Measurements from ENCODE around the gene FAM241B. TPM values are rescaled to one million over a fixed set of nuclear protein-coding genes. Genes with fewer than 3 reads are reported as not detected.

FAM241B gene
- total RNA-seq, 1 donor from 2014 or later: 1.00 TPM

- no peak overlapping the region for H3K4me3 Mint-ChIP-seq
- intact Hi-C loops (cut with micrococcal nuclease): loop anchor here (10.0 kb wide), 1 partner anchor 266 kb away; no protein-coding TSS in a partner anchor
- no peak for TF ChIP-seq CTCF (IDR thresholded peaks at IDR 0.05)
- H3K36me3 Mint-ChIP-seq (ENCODE audit: low read depth): no peaks in the 10 kb centered on the region
- DNase-seq: no peak
- ChIA-PET CTCF (interaction anchor here (0.9 kb wide), 1 partner anchor 13 kb away, joined by 4 read pairs; no protein-coding TSS in a partner anchor), POLR2A (no interaction called here)
- H3K27me3 Mint-ChIP-seq: peaks cover 6% of the 10 kb centered on the region
- no peak for ATAC-seq (ENCODE audit: low read depth)
- no peaks in the 10 kb centered on the region for H3K4me1 Mint-ChIP-seq
- H3K27ac Mint-ChIP-seq: no peak overlapping the region
- H3K9me3 Mint-ChIP-seq: no peaks in the 10 kb centered on the region
These were observed 18.4 kb downstream of the FAM241B start for GRCh38 chr10:69648461-69648860.

DNA sequence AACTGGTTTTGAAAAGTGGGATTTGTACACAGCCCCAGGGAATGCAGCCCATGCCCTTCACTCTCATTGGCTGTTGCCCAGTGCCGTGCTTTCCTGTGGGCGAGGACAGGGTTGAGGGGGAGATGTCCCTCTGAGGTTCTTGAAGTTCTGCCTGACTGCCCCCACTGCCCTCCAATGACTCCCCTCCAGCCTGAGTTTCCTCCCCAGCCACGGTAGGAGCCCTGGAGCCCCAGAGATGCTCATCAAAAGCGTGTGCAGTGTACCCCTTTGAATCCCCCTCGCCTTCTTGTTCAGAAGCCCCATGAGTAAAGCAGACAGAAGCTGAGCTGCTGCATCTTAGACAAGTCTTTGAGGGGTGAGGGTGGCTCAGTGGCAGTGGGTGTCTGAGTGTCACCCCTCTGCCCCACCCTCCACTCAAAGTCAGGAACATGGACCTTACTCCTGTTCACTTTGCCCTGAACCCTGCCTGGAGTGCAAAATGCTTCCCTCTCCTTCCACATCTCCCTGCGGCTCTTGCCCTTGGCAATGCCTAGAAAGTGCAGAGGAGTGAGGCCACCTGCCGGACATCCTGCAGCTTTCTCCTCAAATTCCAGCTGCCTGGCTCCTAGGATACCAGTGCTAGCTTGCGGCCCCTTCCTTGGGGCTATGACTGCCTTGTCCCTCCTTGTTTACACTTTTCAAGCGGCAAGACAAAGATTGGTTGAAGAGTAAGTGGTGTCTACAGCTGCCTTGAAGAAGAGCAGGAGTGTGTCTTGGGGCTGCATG, 19.9 kb downstream of the FAM241B start:
- ChIA-PET CTCF (no interaction called here), POLR2A (no interaction called here)
- H3K27ac Mint-ChIP-seq: no peak overlapping the region
- no peak for TF ChIP-seq CTCF (IDR thresholded peaks at IDR 0.05)
- no peaks in the 10 kb centered on the region for H3K9me3 Mint-ChIP-seq
- peaks cover 8% of the 10 kb centered on the region for H3K27me3 Mint-ChIP-seq
- no peaks in the 10 kb centered on the region for H3K4me1 Mint-ChIP-seq
- intact Hi-C loops (cut with micrococcal nuclease): loop anchor here (10.0 kb wide), 1 partner anchor 265 kb away; no protein-coding TSS in a partner anchor
- no peak for DNase-seq
- H3K4me3 Mint-ChIP-seq: no peak overlapping the region
- H3K36me3 Mint-ChIP-seq (ENCODE audit: low read depth): no peaks in the 10 kb centered on the region
- ATAC-seq (ENCODE audit: low read depth): no peak

- H3K4me1 Mint-ChIP-seq: no peaks in the 10 kb centered on the region
- no peaks in the 10 kb centered on the region for H3K36me3 Mint-ChIP-seq (ENCODE audit: low read depth)
- ChIA-PET POLR2A (no interaction called here), CTCF (interaction anchor here (0.9 kb wide), 1 partner anchor 14 kb away, joined by 3 read pairs; no protein-coding TSS in a partner anchor)
- no peak overlapping the region for H3K4me3 Mint-ChIP-seq
- no peak for ATAC-seq (ENCODE audit: low read depth)
- intact Hi-C loops (cut with micrococcal nuclease): no loop called here
- no peak for TF ChIP-seq CTCF (IDR thresholded peaks at IDR 0.05)
- H3K27ac Mint-ChIP-seq: no peak overlapping the region
- H3K9me3 Mint-ChIP-seq: no peaks in the 10 kb centered on the region
- DNase-seq: no peak
- H3K27me3 Mint-ChIP-seq: peaks cover 11% of the 10 kb centered on the region
These were observed 20.7 kb downstream of the FAM241B start for GRCh38 chr10:69650589-69651261.

- no peak for TF ChIP-seq CTCF (IDR thresholded peaks at IDR 0.05)
- ATAC-seq (ENCODE audit: low read depth) (no peak), DNase-seq (no peak)
- POLR2A ChIA-PET: no interaction called here
- Mint-ChIP-seq H3K36me3 (ENCODE audit: low read depth) (no peaks in the 10 kb centered on the region), H3K4me3 (no peak overlapping the region), H3K4me1 (no peaks in the 10 kb centered on the region), H3K27me3 (peaks cover 13% of the 10 kb centered on the region), H3K9me3 (no peaks in the 10 kb centered on the region), H3K27ac (no peak overlapping the region)
- CTCF ChIA-PET: interaction anchor here (0.9 kb wide), 1 partner anchor 14 kb away, joined by 3 read pairs; no protein-coding TSS in a partner anchor
- intact Hi-C loops (cut with micrococcal nuclease): no loop called here
These were observed 21.3 kb downstream of the FAM241B start for GRCh38 chr10:69651362-69651761.

- H3K27me3 Mint-ChIP-seq: peaks cover 13% of the 10 kb centered on the region
- DNase-seq (no peak), ATAC-seq (ENCODE audit: low read depth) (no peak)
- no peak for TF ChIP-seq CTCF (IDR thresholded peaks at IDR 0.05)
- no peak overlapping the region for H3K27ac Mint-ChIP-seq
- ChIA-PET CTCF (no interaction called here), POLR2A (no interaction called here)
- H3K4me3 Mint-ChIP-seq: no peak overlapping the region
- H3K4me1 Mint-ChIP-seq: no peaks in the 10 kb centered on the region
- H3K36me3 Mint-ChIP-seq (ENCODE audit: low read depth): no peaks in the 10 kb centered on the region
- H3K9me3 Mint-ChIP-seq: no peaks in the 10 kb centered on the region
- intact Hi-C loops (cut with micrococcal nuclease): no loop called here
These were observed 22.2 kb downstream of the FAM241B start for GRCh38 chr10:69652111-69652856.

Data from activated B cell treated with CpG ODN at 0.5 μM for 24 hours (primary cell).